Adipose tissue (tissue), 3 donors: ENCODE measurements around the gene RHPN2. TPM values are rescaled to one million over a fixed set of nuclear protein-coding genes. Genes with fewer than 3 reads are reported as not detected.
"Not testable (repeated sequence)": the region's sequence is repeated elsewhere in the genome, so short reads cannot be mapped to it uniquely, and the experiment has no call there.

Experiments
- H3K27ac ChIP-seq: one replicate; pipeline ENCODE4 v1.5.1; 2013; ENCODE audit warnings: low read depth, low read length
- WGBS, 3 donors: extraction: QIAGEN DNeasy Blood & Tissue Kit; methylation state at CpG; one replicate each; pipeline ENCODE4 v1.1.7; 2013; 5-methylcytosine and 5-hydroxymethylcytosine counted together
- polyA plus RNA-seq, 3 donors: library from polyadenylated mRNA; stranded (reverse); fragments of 200-250 nt; gene quantifications; one replicate each; pipeline ENCODE4 v1.2.3, GENCODE V29; 2013
- donor health status: healthy with polysubstance abuse.
- donor health status: Bipolar disorder and iron deficiency.
- donor health status: healthy.

Gene RHPN2
- polyA plus RNA-seq, 3 donors = 2.2 to 4.1 (median 2.6) TPM

DNA sequence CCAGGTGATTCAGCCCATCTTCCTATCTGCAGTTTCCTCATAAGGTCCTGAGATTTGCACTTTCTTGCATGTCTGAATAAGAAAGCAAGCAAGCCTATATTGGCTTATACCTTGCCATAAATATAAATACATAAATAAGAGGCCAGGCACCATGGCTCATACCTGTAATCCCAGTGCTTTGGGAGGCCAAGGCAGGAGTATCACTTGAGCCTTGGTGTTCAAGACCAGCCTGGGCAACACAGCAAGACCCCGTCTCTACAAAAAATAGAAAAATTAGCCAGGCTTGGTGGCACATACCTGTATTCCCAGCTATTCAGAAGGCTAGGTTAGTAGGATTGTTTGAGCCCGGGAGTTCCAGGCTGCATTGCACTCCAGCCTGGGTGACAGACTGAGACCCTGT, 10.8 kb upstream of the RHPN2 start:
- no peak overlapping the region for H3K27ac ChIP-seq
- 87 to 91% (median 88%) methylated on average over 2 of the region's 2 CpGs for WGBS, 3 donors

DNA sequence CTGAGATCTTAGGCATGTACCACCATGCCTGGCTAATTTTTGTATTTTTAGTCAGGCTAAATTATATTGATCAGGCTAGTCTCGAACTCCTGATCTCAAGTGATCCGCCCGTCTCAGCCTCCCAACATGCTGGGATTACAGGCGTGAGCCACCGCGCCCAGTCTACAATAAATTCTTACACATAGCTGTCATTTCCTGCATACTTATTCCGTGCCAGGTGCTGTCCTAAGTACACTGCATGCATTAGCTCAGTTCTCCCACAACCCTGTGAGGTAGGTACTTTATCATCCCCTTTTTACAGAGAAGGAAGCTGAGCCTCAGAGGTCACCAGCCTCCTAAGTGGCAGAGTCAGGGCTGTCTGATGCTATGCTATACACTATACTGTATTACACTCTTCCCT, 7.2 kb upstream of the RHPN2 start:
- H3K27ac ChIP-seq = no peak overlapping the region
- 76 to 89% (median 82%) methylated on average over 7 of the region's 7 CpGs for WGBS, 3 donors

DNA sequence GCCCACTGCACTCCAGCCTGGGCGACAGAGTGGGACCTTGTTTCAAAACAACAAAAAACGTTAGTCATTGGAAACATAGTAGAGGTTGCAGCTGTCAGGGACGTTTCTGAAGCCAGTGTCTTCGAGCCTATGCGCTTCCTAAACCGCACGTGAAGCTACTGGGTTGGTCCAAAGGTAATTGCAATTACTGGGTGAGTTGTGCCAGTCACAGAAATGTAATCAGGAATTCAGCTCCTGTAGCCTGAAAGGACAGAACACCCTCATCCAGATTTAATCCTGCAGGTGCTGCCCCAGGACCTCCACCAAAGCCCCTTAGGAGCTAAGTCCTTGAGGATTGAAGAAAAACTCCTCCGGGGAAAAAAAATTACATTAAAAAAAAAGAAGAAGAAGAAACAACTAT, 2.4 kb upstream of the RHPN2 start:
- H3K27ac ChIP-seq = no peak overlapping the region
- WGBS, 3 donors = 68 to 74% (median 69%) methylated on average over 8 of the region's 8 CpGs

DNA sequence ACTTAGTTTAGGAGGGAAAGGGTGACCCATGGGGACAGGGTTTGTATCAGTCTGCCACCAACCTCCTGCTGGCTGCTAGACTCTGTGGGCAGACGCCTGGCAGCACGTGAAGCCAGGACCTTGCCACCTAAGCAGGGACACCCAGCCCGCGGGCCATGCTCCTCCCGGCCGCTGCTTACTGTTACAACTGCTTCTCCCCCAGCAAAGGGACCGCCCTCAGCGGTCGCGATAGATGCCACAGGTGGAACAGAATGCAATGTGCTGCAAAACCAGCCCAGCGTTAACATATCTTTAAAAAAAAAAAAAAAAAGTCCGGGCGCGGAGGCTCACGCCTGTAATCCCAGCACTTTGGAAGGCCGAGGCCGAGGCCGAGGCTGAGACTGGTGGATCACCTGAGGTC, 1.9 kb upstream of the RHPN2 start:
- 81 to 90% (median 89%) methylated on average over 14 to 18 of the region's 18 CpGs for WGBS, 3 donors
- H3K27ac ChIP-seq = no peak overlapping the region

DNA sequence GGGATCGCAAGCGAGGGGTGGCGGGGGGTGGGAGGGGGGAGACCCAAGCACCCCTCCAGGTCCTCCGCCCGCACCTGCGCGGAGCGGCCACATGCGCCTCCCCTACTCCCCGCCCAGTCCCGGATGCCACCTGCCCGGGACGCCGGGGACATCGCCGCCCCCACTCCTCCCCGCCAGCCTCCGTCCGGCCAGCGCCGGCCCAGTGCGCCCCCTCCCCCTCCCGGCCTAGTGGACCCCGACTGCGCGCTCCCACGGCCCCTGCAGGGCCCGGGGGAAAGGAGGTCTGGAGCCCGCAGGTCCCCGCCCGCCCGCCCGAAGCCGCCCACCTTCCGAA, 263 bp downstream of the RHPN2 start:
- WGBS, 3 donors = 0 to 3% (median 1%) methylated on average over 8 to 34 of the region's 35 CpGs
- H3K27ac ChIP-seq = no peak overlapping the region

DNA sequence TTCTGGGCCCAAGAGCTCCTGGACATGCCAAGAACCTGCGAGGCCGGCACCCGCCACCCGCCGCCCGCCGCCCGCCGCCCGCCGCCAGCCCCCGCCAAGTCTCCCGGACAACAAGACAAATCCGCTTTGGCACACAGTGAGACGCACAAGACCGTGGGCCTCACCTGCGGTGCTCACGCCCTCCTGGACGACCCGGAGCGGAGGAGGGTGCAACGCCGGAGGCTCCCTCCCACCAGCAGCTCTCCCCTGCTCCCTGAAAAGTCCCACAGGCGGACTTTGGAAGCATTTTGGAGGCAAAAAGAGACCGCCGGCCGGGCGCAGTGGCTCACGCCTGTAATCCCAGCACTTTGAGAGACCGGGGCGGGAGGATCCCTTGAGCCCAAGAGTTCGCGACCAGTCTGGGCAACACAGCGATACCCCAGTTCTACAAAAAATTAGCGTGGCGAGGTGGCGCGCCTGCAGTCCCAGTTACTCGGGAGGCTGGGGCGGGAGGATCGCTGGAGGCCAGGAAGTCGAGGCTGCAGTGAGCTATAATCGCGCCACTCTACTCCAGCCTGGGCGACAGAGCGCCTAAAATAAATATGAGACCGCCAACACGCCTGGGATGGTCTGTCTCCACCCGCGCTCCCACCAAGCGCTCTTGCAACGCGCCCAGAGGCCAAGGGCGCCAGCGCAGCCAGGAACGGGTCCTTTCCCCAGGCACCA, 783 bp downstream of the RHPN2 start:
- H3K27ac ChIP-seq = no peak overlapping the region
- 2 to 6% (median 3%) methylated on average over 52 to 56 of the region's 56 CpGs for WGBS, 3 donors

DNA sequence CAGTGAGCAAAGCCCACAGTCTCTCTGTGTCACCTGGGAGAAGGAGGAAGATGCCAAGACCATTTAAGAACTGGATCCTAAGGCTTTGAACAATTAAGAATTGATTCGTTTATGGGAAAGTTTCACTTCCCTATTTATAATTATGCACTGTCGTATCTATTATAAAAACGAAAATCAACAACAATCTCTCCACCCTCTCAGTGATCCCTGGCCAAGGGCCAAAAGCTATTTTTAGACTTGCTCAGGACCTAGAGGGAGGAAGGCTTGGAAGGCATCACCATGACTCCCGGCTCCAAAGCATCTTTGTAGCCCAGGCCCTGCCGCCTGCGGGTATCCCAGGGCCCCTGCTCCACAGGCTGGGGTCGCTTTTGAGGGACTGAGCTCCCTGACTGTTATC, 1.3 kb downstream of the RHPN2 start:
- no peak overlapping the region for H3K27ac ChIP-seq
- whole genome bisulfite sequencing, 3 donors = 10 to 12% (median 12%) methylated on average over 7 of the region's 7 CpGs

DNA sequence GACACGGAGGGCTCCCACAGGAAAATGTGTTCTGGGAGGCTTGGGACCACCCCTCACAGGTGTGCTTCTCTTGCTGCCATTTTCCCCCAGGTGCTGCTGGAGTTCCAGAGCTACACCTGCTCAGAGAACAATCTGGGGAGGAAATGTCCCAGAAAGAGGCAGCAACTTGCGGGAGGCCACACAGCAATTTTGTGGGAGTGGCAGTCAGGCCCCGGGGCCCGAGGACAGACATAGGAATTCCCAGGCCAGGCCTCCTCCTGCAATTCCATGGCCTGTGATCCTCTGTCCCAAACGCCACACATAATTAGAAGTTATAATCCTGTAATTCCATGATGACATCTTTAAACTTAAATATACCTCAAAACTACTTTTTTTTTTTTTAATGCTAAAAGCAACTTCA, 1.8 kb downstream of the RHPN2 start:
- 78 to 79% (median 78%) methylated on average over 5 of the region's 5 CpGs for WGBS, 3 donors
- no peak overlapping the region for H3K27ac ChIP-seq

DNA sequence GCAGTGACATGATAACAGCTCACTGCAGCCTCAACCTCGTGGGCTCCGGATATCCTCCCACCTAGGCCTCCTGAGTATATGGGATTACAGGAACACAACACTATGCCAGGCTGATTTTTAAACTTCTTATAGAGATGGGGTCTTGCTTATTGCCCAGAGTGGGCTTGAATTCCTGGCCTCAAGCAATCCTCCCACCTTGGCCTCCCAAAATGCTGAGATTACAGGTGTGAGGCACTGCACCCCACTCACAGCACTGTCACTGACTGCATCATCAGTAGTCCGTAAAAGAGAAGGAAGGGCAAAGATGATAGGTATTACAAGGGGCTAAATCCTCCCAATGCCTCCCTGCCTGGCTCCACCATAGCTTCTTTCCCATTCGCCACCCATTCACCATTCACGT, 4.1 kb downstream of the RHPN2 start:
- H3K27ac ChIP-seq = no peak overlapping the region
- WGBS, 3 donors = 83 to 85% (median 84%) methylated on average over 5 of the region's 5 CpGs

DNA sequence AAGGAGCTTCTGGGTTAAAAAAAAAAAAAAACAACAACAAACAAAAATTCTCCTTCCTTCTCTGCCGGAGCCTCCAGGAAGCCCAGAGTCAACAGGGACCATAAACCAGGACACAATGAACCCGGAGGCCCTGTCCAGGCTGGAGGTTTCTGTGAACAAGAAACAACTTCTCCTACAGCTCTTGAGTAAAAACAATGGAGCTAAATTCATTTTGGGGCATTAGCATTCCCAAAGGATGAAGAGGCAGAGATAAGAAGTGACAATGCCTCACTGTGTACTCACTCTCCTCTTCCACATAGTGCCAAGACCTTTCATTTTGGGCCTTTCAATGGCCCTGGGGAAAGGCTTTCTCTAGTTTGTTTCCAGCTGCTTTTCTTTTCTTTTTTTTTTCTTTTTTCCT, 9.0 kb downstream of the RHPN2 start:
- no peak overlapping the region for H3K27ac ChIP-seq
- 28 to 43% (median 31%) methylated on average over 2 of the region's 2 CpGs for WGBS, 3 donors

DNA sequence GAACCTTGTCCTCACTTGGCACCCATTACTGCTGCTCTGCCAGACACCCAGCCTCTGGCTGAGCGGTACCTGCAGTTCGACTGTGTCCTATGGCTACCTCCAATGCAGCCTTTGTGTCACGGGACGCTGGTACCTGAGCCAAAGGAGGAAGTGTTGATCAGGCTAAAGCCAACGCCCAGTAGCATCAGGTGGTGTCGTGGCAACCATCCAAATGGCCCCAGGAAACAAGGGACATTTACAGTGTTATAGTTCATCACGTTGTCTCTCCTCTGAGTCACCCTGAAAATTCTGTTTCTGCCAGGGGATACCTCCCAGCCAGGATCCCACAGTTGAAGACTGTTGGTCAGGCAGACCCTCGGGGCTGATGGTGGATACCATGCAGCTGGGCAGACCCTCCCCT, 10.1 kb downstream of the RHPN2 start:
- no peak overlapping the region for H3K27ac ChIP-seq
- 64 to 75% (median 68%) methylated on average over 8 of the region's 8 CpGs for WGBS, 3 donors

DNA sequence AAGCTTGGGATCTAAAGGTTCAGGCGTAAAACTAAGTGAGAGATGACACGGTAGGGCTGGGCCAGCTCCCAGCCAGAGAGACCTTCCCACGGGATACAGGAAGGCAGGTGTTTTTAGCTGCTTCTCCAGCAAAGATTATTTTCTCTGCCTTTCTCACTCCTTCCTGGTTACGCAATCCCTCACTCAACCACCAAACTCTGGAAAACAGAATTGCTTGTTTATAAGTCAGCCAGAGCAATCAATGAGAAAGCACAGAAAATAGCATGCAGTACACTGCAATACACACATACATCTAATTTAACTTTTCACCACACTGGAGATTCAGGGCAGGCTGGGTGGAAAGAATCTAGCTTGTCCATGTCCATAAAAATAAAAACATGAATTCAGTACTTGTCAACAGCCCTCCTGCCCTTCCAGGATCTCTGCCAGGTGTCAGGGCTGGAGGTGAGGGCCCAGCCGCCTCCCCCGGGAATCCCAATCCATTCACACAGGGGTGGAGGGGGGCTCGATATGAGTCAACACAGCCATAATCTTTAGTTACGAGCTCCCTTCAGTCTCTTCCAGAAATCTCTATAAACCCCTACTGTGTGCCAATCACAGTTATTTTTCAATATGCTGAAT, 12.2 kb downstream of the RHPN2 start:
- H3K27ac ChIP-seq = no peak overlapping the region
- 49 to 62% (median 61%) methylated on average over 8 of the region's 8 CpGs for WGBS, 3 donors

DNA sequence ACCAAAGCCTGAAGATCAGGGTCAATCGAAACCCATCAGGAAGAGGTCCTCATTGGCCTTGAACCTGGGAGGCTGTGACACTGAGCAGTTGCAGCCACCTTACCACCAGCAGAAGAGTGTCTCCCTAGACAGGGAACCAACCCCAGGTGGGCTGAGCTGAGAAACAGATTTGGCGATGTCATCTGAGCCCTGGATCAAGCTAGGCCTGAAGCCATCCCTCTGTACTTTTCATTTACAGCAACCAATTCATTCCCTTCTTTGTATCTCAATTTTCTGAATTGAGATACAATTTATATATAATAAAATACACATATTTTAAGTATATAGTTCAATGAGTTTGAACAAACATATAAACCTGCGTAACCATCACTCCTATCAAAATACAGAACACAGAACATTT, 14.6 kb downstream of the RHPN2 start:
- no peak overlapping the region for H3K27ac ChIP-seq
- 97 to 98% (median 97%) methylated on average over 3 of the region's 3 CpGs for WGBS, 3 donors

DNA sequence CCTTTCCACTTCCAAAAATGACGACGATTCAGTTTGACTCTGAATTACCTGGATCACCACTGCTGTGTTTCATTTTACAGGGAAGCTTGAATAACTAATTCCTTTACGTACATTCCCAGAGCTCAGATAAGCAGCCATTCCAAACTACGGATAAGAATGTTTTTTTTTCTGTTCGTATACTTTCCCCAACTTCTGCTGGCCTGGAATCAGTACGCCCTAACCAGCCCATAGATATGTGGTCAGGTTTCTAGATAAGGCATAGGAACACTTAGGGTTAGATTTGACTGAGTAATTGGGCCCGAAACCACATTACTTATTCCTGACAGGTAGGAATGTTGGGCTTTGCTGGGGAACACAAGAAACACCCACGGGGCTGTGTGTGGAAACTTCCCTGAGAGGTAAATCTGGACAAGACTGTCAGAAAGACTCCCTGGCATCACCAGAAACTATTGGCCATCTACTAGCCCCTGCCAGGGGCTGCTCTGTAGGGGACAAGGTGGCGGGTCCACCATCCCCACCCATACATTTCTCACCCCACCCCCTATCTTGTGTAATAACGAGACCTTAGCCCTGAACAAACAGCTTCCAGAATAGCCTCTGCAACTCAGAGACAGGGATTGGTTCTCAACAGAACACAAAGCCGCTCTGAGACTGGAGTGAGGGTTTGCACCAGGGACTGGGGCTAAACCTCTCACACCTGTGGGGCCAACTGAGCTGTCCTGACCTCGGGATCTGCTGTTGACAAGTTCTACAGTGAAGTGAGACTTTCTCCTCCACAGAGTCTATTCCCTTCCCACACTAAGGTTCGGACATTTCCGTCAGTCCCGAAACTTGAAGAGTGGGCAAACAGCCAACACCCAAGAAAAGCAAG, 15.6 kb downstream of the RHPN2 start:
- WGBS, 3 donors = 38 to 76% (median 66%) methylated on average over 15 of the region's 15 CpGs

DNA sequence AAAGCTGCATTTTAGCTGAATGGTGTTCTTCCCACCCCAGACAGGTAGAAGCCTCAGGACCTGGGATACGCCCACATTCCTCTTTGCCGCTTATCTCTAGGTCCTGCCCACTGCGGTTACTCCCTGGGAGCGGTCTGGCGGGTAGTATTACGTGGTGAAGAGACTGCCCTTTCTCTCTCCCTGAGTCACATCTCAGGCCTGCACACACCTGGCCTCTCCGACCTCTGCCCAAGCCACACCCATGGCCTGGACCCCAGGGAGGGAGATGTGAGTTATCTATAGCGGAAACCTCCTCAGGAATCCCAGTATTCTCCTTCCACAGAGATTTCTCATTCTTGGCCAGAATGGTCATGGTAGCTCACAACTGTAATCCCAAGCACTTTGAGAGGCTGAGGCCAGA, 17.3 kb downstream of the RHPN2 start:
- WGBS, 3 donors = 44 to 73% (median 66%) methylated on average over 8 of the region's 8 CpGs
- no peak overlapping the region for H3K27ac ChIP-seq

More for the DNA sequence above, 15.6 kb downstream of the RHPN2 start:
- H3K27ac ChIP-seq = no peak overlapping the region

DNA sequence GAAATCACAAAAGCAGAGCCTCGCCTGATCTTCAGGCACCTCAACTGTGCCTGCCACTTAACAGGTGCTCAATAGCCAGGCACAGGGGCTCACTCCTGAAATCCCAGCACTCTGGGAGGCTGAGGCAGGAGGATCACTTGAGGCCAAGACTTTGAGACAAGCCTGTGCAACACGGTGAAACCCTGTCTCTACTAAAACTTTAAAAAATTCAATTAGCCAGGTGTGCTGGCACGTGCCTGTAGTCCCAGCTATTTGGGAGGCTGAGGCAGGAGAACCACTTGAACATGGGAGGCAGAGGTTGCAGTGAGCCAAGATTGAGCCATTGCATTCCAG, 22.9 kb downstream of the RHPN2 start:
- WGBS, 3 donors = 75 to 86% (median 82%) methylated on average over 3 of the region's 3 CpGs
- H3K27ac ChIP-seq = not testable (repeated sequence)

DNA sequence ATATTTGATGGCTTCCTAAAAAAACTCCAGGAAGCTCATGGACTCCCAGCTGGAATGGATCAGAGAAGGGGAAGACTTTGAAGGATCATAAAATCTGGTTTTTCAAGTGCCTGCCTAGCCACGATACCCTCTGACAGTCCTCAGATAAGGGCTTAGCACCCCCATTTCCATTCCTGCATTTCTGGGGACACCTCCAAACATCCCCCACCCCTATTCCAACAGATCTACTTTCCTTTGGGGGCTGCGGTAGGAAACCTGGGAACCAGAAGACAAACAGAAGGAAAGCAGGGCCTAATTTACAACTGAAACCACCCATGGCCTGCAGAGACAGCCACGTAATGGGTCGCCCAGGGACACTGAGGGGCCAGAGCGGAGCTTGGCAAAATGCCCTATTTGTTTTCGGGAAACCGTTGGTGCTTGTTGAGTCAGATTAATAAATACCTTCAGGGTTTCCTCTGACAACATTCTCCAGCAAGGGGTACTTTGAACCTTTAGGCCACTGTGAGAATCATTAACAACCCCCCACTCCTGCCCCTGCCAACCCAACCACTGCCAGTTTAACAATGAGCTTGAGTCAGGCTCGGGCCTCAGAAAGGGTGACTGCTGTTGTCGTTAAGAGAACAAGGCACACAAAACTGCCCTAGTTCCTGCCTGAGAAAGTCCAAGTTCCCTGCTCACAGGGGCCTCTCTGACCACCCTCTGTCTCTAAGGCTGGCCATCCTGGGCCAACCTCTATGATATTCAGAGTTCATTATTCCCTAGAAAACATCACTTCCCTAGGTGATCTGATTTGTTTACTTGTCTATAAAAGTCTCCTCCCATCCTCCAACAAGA, 23.5 kb downstream of the RHPN2 start:
- WGBS, 3 donors = 46 to 63% (median 50%) methylated on average over 9 of the region's 9 CpGs

DNA sequence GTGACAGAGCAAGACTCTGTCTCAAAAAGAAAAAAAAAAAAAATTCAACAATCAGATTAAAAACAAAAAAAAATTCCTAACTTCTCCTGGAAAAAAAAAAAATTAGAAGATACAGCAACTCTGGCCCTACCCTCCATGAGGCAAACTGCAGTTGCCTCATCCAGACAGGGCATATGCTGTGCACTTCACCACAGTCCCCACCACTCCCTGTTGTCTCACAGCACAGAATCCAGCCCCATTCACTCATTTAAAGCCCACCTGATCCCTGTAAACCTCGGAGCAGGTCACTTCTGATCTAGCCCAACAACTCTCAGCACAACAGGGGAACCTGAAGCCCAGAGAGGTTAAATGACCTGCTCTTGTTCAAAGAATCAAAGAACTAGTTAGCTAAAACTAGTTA, 24.9 kb downstream of the RHPN2 start:
- no peak overlapping the region for H3K27ac ChIP-seq
- 91 to 96% (median 95%) methylated on average over 1 of the region's 1 CpG for WGBS, 3 donors

More for the DNA sequence above, 23.5 kb downstream of the RHPN2 start:
- H3K27ac ChIP-seq = no peak overlapping the region

DNA sequence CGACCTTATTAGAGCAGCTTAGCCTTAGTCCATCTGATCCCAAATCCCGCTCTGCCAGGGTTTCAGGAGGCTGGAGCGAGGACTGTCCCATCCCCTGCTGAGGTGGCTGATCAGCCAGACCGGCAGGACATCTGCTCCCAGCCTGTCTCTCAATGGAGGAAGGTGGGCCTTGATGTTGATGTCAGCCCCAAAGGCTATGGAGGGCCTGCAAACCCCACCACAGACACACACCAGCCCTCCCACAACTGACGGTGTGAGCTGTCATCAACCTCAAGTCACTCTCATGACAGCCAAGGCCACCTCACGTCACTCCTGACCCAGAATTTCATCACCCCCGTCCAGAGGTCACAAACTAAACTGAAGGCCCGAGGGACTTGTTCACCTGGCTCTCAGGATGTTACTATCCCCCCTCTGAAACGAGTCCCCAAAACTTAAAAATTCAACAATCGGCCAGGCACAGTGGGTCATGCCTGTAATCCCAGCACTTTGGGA, 25.5 kb downstream of the RHPN2 start:
- H3K27ac ChIP-seq = no peak overlapping the region
- 70 to 86% (median 80%) methylated on average over 10 of the region's 10 CpGs for WGBS, 3 donors
